LNCaP clone FGC (cell line): ENCODE results near the gene FBXW7.

Experiments
- DNase-seq: peaks from one replicate; pipeline ENCODE4 v3.0.0-alpha.2; 2011; ENCODE audit warnings: low read depth
- H3K4me3 ChIP-seq: 2 replicates; pipeline ENCODE4 v1.5.1; 2011; ENCODE audit warnings: mild to moderate bottlenecking, low read depth, low read length, control low read depth
- CTCF ChIP-seq: IDR thresholded peaks from 2 replicates; pipeline ENCODE4 v1.5.1; 2012; ENCODE audit warnings: mild to moderate bottlenecking; ENCODE audit not compliant: control insufficient read depth, insufficient read depth; ENCODE audit errors: extremely low read depth

Gene FBXW7

GRCh38 chr4:152565333-152565732 is 29.4 kb upstream of the FBXW7 start:
- peak; percentile 66 for DNase-seq
- no peak overlapping the region for H3K4me3 ChIP-seq
- TF ChIP-seq CTCF = no peak

GRCh38 chr4:152564336-152564735 is 28.4 kb upstream of the FBXW7 start:
- no peak for TF ChIP-seq CTCF
- DNase-seq = no peak
- no peak overlapping the region for H3K4me3 ChIP-seq

- no peak for DNase-seq
- no peak for TF ChIP-seq CTCF
Measured at GRCh38 chr4:152563209-152563608, 27.3 kb upstream of the FBXW7 start.

GRCh38 chr4:152559641-152560040 is 23.7 kb upstream of the FBXW7 start:
- H3K4me3 ChIP-seq = no peak overlapping the region
- no peak for TF ChIP-seq CTCF
- DNase-seq = no peak

More at GRCh38 chr4:152563209-152563608, 27.3 kb upstream of the FBXW7 start:
- H3K4me3 ChIP-seq = no peak overlapping the region

- DNase-seq = no peak
- TF ChIP-seq CTCF = no peak
- no peak overlapping the region for H3K4me3 ChIP-seq
Measured at GRCh38 chr4:152558396-152558795, 22.5 kb upstream of the FBXW7 start.

- no peak for TF ChIP-seq CTCF
- DNase-seq = no peak
- no peak overlapping the region for H3K4me3 ChIP-seq
Measured at GRCh38 chr4:152556834-152557233, 20.9 kb upstream of the FBXW7 start.

- no peak for DNase-seq
- H3K4me3 ChIP-seq = no peak overlapping the region
Measured at GRCh38 chr4:152556283-152556682, 20.4 kb upstream of the FBXW7 start.

More at GRCh38 chr4:152556283-152556682, 20.4 kb upstream of the FBXW7 start:
- TF ChIP-seq CTCF = no peak
